H9 (cell line): ENCODE data around the gene RBM22. TPM values are rescaled to one million over a fixed set of nuclear protein-coding genes. Genes with fewer than 3 reads are reported as not detected.

Experiments used
- DNase-seq: peaks from one replicate; pipeline ENCODE4 v3.0.0-alpha.2; 2017
- H2AFZ ChIP-seq: one replicate; pipeline ENCODE4 v1.6.1; 2013; ENCODE audit warnings: mild to moderate bottlenecking, low read length, control low read depth, moderate library complexity
- H2AK5ac ChIP-seq: 2 replicates; pipeline ENCODE4 v1.6.1; 2013; ENCODE audit warnings: low read length, control low read depth, mixed read lengths; ENCODE audit not compliant: insufficient read length
- H2BK120ac ChIP-seq: one replicate; pipeline ENCODE4 v1.6.1; 2013; ENCODE audit warnings: low read depth, mild to moderate bottlenecking, low read length, control low read depth, inconsistent platforms; ENCODE audit not compliant: poor library complexity, severe bottlenecking
- H2BK12ac ChIP-seq: 2 replicates; pipeline ENCODE4 v1.6.1; 2013; ENCODE audit warnings: low read length, control low read depth, mixed read lengths, low read depth; ENCODE audit not compliant: insufficient read length
- H2BK15ac ChIP-seq: 2 replicates; pipeline ENCODE4 v1.6.1; 2013; ENCODE audit warnings: low read depth, low read length, control low read depth
- H2BK20ac ChIP-seq: one replicate; pipeline ENCODE4 v1.6.1; 2013; ENCODE audit warnings: low read depth, mild to moderate bottlenecking, low read length, control low read depth, inconsistent platforms; ENCODE audit not compliant: poor library complexity, severe bottlenecking
- H2BK5ac ChIP-seq: 2 replicates; pipeline ENCODE4 v1.6.1; 2013; ENCODE audit warnings: low read length, control low read depth, mixed read lengths; ENCODE audit not compliant: insufficient read length
- H3K14ac ChIP-seq: 2 replicates; pipeline ENCODE4 v1.6.1; 2013; ENCODE audit warnings: low read length, control low read depth; ENCODE audit not compliant: insufficient read depth
- H3K18ac ChIP-seq: 2 replicates; pipeline ENCODE4 v1.6.1; 2013; ENCODE audit warnings: low read depth, mild to moderate bottlenecking, mixed read lengths, low read length, control low read depth; ENCODE audit not compliant: insufficient read length
- H3K23ac ChIP-seq: 2 replicates; pipeline ENCODE4 v1.6.1; 2013; ENCODE audit warnings: low read length, control low read depth, mixed read lengths, low read depth; ENCODE audit not compliant: insufficient read length
- H3K23me2 ChIP-seq: 2 replicates; pipeline ENCODE4 v1.6.1; 2013; ENCODE audit warnings: low read depth, mild to moderate bottlenecking, mixed read lengths, low read length, control low read depth; ENCODE audit not compliant: insufficient read length, poor library complexity, severe bottlenecking
- H3K27ac ChIP-seq: 2 replicates; pipeline ENCODE4 v1.5.1; 2013; ENCODE audit warnings: low read length, control low read depth, mixed read lengths, low read depth; ENCODE audit not compliant: insufficient read length
- H3K27me3 ChIP-seq: 2 replicates; pipeline ENCODE4 v1.6.1; 2013; ENCODE audit warnings: low read length, control low read depth, inconsistent platforms; ENCODE audit not compliant: insufficient read depth
- H3K4ac ChIP-seq: 2 replicates; pipeline ENCODE4 v1.6.1; 2013; ENCODE audit warnings: low read depth, mild to moderate bottlenecking, control low read depth, inconsistent platforms, low read length, moderate library complexity
- H3K4me1 ChIP-seq: 2 replicates; pipeline ENCODE4 v1.6.1; 2013; ENCODE audit warnings: low read length, control low read depth, inconsistent platforms; ENCODE audit not compliant: insufficient read depth
- H3K4me2 ChIP-seq: 2 replicates; pipeline ENCODE4 v1.6.1; 2013; ENCODE audit warnings: low read length, control low read depth, mixed read lengths; ENCODE audit not compliant: insufficient read length, insufficient read depth
- H3K56ac ChIP-seq: 2 replicates; pipeline ENCODE4 v1.6.1; 2013; ENCODE audit warnings: low read depth, mild to moderate bottlenecking, mixed read lengths, low read length, control low read depth; ENCODE audit not compliant: insufficient read length
- H3K79me1 ChIP-seq: 2 replicates; pipeline ENCODE4 v1.6.1; 2013; ENCODE audit warnings: low read depth, mild to moderate bottlenecking, moderate library complexity, low read length, control low read depth, inconsistent platforms; ENCODE audit not compliant: insufficient read depth, poor library complexity, severe bottlenecking
- H3K79me2 ChIP-seq: 2 replicates; pipeline ENCODE4 v1.6.1; 2013; ENCODE audit warnings: low read length, control low read depth, inconsistent platforms; ENCODE audit not compliant: insufficient read depth
- H3K9ac ChIP-seq: 2 replicates; pipeline ENCODE4 v1.6.1; 2013; ENCODE audit warnings: low read length, control low read depth, mixed read lengths; ENCODE audit not compliant: insufficient read length; ENCODE audit errors: extremely low read depth
- H3K9me3 ChIP-seq: one replicate; pipeline ENCODE4 v1.6.1; 2013; ENCODE audit warnings: low read depth, low read length, inconsistent platforms; ENCODE audit not compliant: control insufficient read depth
- H3T11ph ChIP-seq: one replicate; pipeline ENCODE4 v1.6.1; 2013; ENCODE audit warnings: mild to moderate bottlenecking, low read length, control low read depth, inconsistent platforms
- H4K20me1 ChIP-seq: one replicate; pipeline ENCODE4 v1.6.1; 2013; ENCODE audit not compliant: control insufficient read depth, insufficient read length, insufficient read depth
- H4K5ac ChIP-seq: 2 replicates; pipeline ENCODE4 v1.6.1; 2013; ENCODE audit warnings: low read depth, mild to moderate bottlenecking, mixed read lengths, low read length, control low read depth; ENCODE audit not compliant: insufficient read length
- H4K8ac ChIP-seq: replicated peaks from 2 replicates; pipeline ENCODE4 v1.6.1; 2013; ENCODE audit warnings: low read length, control low read depth, mixed read lengths, low read depth; ENCODE audit not compliant: insufficient read length
- H4K91ac ChIP-seq: 2 replicates; pipeline ENCODE4 v1.6.1; 2013; ENCODE audit warnings: low read depth, mild to moderate bottlenecking, moderate library complexity, mixed read lengths, low read length, control low read depth; ENCODE audit not compliant: insufficient read length
- H3K27ac Mint-ChIP-seq, 3 experiments: 2 replicates in 2 of 3; 3 replicates in 1 of 3; pipeline ENCODE4 v1.8.0; 2020 to 2021; ENCODE audit warnings: mixed read lengths in 3 of 3, mild to moderate bottlenecking in 1 of 3, moderate library complexity in 1 of 3
- H3K27me3 Mint-ChIP-seq: 2 replicates; pipeline ENCODE4 v1.8.0; 2021; ENCODE audit warnings: low read depth, mild to moderate bottlenecking, moderate library complexity, mixed read lengths
- H3K36me3 Mint-ChIP-seq, 3 experiments: 2 replicates in 2 of 3; 3 replicates in 1 of 3; pipeline ENCODE4 v1.8.0; 2020 to 2021; ENCODE audit warnings: low read depth in 3 of 3, mixed read lengths in 3 of 3; ENCODE audit not compliant: insufficient read depth in 1 of 3
- H3K4me1 Mint-ChIP-seq, 2 experiments: 2 replicates each; pipeline ENCODE4 v1.8.0; 2020; ENCODE audit warnings: mixed read lengths in 2 of 2
- H3K4me3 Mint-ChIP-seq, 2 experiments: 2 replicates in 1 of 2; 3 replicates in 1 of 2; pipeline ENCODE4 v1.8.0; 2020 to 2021; ENCODE audit warnings: mild to moderate bottlenecking in 2 of 2, mixed read lengths in 2 of 2, moderate library complexity in 1 of 2
- H3K9me3 Mint-ChIP-seq, 2 experiments: 2 replicates in 1 of 2; 3 replicates in 1 of 2; pipeline ENCODE4 v1.8.0; 2020; ENCODE audit warnings: mild to moderate bottlenecking in 2 of 2, mixed read lengths in 2 of 2, moderate library complexity in 1 of 2
- WGBS: extraction: QIAGEN DNeasy Blood & Tissue Kit; methylation state at CpG from one replicate; pipeline ENCODE4 v1.1.7; 2013; ENCODE audit warnings: missing lambda C conversion rate, low lambda C conversion rate, mixed read lengths; ENCODE audit not compliant: insufficient read length; ENCODE audit errors: extremely low coverage; 5-methylcytosine and 5-hydroxymethylcytosine counted together
- total RNA-seq: library from RNA; stranded (reverse); gene quantifications from 2 replicates; pipeline ENCODE4 v1.2.1, GENCODE V29; 2021
- TF ChIP-seq, protein P1 (sequence below): fragments of 200-600 bp; sonication (generic); conservative IDR thresholded peaks from 3 replicates; pipeline ENCODE4 v1.8.0; 2021; ENCODE audit warnings: antibody characterized with exemption, mild to moderate bottlenecking

The RBM22 gene
- total RNA-seq, 1 experiment from 2014 or later: 47.0 TPM

DNA sequence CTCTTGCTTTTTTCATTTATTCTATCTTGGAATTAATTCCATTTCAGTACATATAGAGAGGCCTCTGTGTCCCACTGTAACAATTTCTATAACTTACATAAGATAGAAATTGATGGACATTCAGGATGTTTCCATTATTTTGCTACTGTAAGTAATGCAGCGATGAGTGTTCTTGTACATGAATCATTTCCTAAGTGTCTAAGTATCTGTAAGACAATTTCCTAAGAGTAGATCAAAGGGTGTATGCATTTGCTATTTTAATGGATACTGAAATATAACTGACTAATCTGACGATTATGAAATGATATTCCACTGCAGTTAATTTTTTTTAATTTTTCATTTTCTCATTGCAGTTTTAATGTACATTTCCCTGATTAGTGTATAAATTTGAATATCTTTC, 23.0 kb upstream of the RBM22 start:
- H4K91ac ChIP-seq: no peak overlapping the region
- no peak for DNase-seq
- no peak overlapping the region for H3K14ac ChIP-seq
- no peak overlapping the region for H2AFZ ChIP-seq
- no peak overlapping the region for H4K5ac ChIP-seq
- no peaks in the 10 kb centered on the region for H3K79me2 ChIP-seq
- H3K4ac ChIP-seq: no peak overlapping the region
- Mint-ChIP-seq H3K9me3 (no peaks in the 10 kb centered on the region), H3K4me3 (no peak overlapping the region), H3K36me3 (peaks cover 16 to 56% (median 51%) of the 10 kb centered on the region in 3 experiments), H3K4me1 (no peaks in the 10 kb centered on the region), H3K27me3 (no peaks in the 10 kb centered on the region), H3K27ac (no peak overlapping the region)
- H4K20me1 ChIP-seq: no peaks in the 10 kb centered on the region
- H3K27me3 ChIP-seq: no peaks in the 10 kb centered on the region
- no peak overlapping the region for H3K4me2 ChIP-seq
- no peaks in the 10 kb centered on the region for H3K4me1 ChIP-seq
- WGBS: no CpG with 5 or more reads among the region's 2 CpGs
- no peak overlapping the region for H3K27ac ChIP-seq
- no peak overlapping the region for H3T11ph ChIP-seq
- H3K9me3 ChIP-seq: no peaks in the 10 kb centered on the region
- H2BK12ac ChIP-seq: no peak overlapping the region
- no peak overlapping the region for H2BK15ac ChIP-seq
- H3K18ac ChIP-seq: no peak overlapping the region
- H4K8ac ChIP-seq: no peak overlapping the region
- H2BK20ac ChIP-seq: no peak overlapping the region
- no peak overlapping the region for H2AK5ac ChIP-seq
- H3K79me1 ChIP-seq: no peaks in the 10 kb centered on the region
- H3K9ac ChIP-seq: no peak overlapping the region
- H3K56ac ChIP-seq: no peak overlapping the region
- no peaks in the 10 kb centered on the region for H3K23me2 ChIP-seq
- no peak overlapping the region for H2BK5ac ChIP-seq
- TF ChIP-seq, protein P1, sequence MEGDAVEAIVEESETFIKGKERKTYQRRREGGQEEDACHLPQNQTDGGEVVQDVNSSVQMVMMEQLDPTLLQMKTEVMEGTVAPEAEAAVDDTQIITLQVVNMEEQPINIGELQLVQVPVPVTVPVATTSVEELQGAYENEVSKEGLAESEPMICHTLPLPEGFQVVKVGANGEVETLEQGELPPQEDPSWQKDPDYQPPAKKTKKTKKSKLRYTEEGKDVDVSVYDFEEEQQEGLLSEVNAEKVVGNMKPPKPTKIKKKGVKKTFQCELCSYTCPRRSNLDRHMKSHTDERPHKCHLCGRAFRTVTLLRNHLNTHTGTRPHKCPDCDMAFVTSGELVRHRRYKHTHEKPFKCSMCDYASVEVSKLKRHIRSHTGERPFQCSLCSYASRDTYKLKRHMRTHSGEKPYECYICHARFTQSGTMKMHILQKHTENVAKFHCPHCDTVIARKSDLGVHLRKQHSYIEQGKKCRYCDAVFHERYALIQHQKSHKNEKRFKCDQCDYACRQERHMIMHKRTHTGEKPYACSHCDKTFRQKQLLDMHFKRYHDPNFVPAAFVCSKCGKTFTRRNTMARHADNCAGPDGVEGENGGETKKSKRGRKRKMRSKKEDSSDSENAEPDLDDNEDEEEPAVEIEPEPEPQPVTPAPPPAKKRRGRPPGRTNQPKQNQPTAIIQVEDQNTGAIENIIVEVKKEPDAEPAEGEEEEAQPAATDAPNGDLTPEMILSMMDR: no peak
- no peak overlapping the region for H3K23ac ChIP-seq
- no peak overlapping the region for H2BK120ac ChIP-seq
